Germinal center (tissue), 1 donor: Measurements from ENCODE around the gene BRD1.

Source experiments
- DNase-seq: peaks from one replicate; pipeline ENCODE4 v3.0.0; 2012; ENCODE audit warnings: mixed read lengths, low spot score

BRD1 gene

GRCh38 chr22:49827853-49828598, at the start of gene BRD1:
TSS of gene BRD1 (minus strand) at chr22:49827873. CDS start at chr22:49824317, 3,556 bp downstream.
- DNase-seq, result peak; percentile 57

DNA sequence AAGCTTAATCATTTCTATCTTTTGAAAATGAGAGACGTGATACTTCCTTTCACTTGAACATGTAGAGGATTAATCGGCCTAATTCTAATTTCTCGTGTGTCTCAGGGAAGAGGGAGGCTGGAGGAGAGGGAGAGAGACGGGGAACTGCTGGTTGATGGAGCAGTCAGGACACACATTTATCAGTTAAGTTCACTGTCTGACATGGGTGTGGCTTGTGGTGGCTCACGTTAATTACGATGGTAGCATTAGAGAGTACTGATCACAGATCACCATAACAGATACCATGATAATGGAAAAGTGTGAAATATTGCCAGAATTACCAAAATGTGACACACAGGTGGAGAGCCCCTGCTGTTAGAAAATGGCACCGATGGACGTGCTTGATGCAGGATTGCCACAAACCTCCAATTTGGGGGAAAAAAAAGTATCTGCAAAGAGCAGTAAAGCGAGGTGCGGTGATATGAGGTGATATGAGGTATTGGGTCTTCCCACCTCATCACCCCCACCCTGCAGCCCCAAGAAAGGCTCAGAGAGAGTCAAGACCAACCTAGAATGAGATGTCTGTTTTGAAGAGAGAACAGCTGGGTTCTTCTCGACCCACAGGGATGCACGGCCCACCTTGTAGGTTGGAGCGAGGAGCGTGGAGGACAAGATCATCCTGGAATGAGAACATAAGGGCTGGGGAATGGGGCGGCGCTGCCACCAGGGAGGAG, 45.7 kb upstream of the BRD1 start:
- no peak for DNase-seq

- DNase-seq, result no peak
Measured at GRCh38 chr22:49872347-49872746, 44.7 kb upstream of the BRD1 start.

GRCh38 chr22:49871482-49871881, 43.8 kb upstream of the BRD1 start:
- no peak for DNase-seq

DNA sequence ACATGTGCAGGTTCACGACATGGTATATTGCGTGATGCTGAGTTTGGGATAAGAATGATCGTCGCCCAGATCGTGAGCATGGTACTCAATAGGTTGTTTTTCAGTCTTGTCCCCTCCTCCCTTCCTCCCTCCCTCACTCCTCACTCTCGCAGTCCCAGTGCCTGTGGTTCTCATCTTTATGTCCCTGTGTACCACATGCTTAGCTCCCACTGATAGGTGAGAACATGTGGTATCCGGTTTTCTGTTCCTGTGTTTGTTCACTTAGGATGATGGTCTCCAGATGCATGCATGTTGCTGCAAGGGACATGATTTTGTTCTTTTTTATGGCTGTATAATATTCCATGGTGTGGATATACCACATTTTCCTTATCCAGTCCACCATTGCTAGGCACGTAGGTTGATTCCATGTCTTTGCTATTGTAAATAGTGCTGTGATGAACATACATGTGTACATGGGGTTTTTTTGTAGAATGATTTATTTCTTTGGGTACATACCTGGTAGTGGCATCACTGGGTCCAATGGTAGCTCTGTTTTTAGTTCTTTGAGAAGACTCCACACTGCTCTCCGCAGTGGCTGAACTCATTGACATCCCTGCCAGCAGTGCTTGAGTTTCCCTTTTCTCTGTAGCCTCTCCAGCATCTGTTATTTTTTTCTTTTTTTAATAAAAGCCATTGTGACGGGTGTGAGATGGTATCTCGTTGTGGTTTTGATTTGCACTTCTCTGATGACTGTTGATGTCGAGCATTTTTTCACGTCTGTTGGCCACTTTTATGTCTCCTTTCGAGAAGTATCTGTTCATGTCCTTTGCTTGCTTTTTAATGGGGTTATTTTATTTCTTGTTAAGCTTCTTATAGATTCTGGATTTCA, 42.4 kb upstream of the BRD1 start:
- DNase-seq, result no peak

- DNase-seq, result no peak
Measured at GRCh38 chr22:49869086-49869830, 41.6 kb upstream of the BRD1 start.

DNA sequence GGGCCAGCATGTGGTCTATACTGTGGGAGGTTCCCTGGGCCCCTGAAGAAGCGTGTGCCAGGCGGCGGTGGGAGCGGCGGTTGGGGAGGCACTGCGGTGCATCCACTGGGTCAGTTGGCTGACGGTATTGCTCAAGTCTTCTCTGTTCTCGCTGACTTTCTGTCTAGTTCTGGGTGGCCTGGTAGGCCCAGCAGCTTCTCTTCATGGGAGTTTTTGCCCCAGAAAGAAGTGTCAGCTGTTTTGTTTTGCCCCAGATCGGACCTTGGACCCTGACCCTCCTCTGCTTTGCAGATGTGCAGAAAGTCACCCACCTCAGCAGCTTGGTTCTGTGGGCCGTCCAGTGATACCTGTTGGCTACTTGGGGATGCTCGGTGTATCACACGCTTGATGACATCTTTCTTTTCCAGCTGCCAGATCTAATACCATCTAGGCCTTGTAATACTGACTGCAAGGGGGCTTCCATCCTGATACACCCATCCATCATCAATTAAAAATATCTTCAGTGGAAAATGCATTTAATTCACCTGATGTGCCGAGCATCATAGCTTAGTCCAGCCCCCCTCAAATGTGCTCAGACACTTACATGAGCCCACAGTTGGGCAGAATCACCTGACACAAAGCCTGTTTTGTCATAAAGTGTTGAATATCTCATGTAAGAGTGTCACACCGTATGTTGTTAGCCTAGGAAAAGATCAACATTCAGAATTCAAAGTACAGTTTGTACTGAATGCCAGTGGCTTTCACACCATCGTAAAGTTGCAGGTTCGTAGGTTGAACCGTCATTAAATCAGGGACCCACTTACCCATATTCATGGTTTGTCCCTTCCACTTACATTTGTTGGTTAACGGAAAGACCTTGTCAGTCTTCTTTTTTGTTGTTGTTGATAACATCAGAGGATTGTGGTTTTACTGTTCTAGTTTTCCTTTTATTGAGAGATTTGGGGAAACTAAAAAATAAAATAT, 39.9 kb upstream of the BRD1 start:
- DNase-seq, result no peak

DNA sequence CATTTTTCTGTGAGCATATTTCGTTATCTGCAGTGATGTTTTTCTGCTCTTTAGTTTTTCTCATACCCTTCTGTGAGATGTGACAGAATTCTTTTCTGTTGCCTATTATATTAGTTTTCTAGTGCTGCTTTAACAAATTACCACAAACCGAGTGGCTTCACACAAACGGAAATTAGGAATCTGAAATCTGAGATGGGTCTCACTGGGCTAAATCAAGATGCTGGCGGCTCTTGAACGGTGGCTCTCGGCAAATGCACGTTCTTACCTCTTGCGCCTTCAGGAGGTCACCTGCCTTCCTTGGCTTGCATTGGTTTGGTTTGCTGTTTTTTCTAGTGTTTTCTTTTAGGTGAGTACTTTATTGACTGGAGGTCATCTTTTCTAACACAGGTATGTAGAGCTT, 39.0 kb upstream of the BRD1 start:
- DNase-seq, result no peak

DNA sequence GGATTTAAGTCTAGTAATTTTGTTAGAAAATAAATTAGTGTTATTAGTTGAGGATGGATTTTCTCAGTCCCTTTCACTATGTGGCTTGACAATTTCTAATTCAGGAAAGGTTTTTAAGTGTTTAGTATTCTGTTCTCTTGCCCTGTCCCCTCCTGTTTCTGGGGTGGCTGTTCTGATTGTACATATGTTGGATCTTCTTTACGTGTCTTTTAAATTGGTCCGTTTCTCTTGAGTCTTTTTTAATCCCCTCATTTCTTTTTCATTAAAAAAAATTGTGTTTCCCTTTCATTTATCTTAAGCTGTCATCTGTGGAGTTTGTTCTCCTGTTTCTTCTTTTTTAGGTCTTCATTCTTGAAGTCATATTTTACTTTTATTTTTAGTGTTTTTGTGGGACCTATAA, 38.5 kb upstream of the BRD1 start:
- DNase-seq, result no peak

DNA sequence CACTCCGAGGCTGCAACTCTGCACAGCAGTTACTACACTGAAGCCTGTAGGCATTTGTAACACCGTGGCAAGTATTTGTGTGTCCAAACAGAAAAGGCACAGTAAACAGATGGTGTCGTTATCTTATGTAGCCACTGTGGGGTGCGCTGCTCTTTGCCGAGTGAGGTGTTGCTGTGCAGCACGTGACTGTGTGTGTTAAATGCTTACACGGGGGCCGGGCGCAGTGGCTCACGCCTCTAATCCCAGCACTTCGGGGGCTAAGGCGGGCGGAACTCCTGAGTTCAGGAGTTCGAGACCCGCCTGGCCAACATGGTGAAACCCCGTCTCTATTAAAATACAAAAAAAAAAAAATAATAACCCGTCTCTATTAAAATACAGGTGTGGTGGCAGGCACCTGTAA, 37.5 kb upstream of the BRD1 start:
- DNase-seq, result no peak

DNA sequence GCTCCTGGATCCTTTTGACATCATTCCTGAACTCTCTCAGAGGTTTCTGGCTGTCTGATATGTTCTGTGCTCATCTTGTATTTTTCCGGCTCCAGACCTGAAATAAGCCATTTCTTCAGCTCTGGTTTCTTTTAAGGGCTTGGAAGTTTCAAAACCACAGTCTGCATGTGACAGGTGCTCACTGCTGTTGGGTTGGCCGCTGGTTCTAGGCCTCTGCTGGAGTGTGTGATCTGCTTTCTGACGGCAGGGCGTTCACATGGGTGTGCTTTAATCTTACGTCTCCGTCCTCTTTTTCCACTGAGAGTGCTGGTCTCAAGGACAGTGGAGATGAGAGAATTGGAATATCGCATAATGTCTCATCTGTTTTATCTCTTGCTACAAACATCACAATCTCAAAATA, 36.3 kb upstream of the BRD1 start:
- DNase-seq, result no peak

GRCh38 chr22:49862496-49862776, 34.8 kb upstream of the BRD1 start:
- DNase-seq, result no peak

DNA sequence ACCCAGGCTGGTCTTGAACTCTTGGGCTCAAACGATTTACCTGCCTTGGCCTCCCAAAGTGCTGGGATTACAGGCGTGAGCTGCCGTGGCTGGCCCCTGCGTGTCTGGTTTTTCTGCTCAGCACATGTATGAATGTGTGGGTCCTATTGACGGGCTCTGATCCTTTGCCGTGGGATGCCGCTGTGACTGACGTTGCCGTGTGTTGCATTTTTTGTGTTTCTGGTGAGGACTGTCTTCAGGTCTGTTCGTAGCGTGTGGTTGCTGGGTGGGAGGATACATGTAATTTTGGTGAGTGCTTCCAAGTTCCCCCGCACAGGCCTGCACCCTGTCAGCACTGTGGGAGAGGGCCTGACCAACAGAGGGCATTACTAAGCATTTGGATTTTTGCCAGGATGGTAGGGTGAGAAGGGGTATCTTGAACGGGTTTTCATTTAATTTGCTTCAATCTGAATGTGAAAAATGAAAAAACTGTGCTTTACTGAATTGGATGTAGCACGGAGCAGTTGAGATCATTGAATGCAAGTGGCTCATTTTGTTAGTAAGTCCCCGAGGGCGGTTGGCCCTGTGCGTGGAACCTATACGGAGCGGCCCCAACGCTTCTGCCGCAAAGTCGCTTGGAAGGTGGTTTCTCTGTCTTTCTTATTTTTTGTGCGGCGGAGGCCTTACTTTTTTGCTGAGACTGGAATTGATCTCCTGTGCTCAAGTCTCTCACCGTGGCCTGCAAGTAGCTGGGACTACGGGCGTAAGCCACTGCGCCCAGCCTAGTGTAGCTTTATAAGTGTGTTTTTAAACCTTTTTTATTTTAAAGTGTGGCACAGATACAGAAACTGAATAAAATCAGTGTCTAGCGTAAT, 34.2 kb upstream of the BRD1 start:
- DNase-seq, result no peak

- DNase-seq, result no peak
Measured at GRCh38 chr22:49858827-49859226, 31.2 kb upstream of the BRD1 start.

DNA sequence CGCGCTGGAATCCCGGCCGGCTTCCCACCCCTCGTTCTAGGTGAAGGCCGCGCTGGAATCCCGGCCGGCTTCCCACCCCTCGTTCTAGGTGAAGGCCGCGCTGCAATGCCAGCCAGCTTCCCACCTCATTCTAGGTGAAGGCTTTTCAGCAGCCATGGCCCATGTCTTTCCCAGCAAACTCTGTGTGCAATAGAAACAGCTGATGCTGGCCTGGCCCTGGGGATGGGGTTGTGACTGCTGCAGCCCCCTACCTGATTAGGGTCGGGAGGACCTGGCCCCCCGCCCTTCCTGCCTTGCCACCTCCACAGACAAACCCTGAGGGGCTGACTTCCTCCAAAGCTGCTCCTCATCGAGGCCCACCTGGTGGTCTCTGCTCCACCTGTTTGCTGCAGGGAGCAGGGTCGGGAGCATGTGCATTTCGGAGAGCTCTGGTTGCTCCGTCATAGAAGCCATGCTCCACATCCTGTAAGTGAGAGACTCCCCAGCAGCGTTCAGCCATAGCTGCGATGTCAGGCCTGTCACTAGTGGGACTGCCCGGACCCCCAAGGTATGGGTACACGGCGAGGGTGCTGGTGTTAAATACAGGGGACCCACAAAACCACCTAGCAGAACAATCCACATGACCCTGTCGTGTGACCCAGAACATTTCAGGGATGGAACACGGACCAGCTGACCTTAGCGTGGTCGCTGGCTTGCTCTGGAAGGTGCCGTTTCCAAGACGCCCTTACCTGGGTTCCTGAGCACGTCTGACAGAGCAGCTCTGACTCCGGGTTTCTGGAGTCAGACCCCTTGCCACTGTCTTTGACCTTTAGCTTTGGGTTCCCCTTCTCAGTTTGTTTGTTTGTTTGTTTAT, 29.3 kb upstream of the BRD1 start:
- DNase-seq, result no peak

DNA sequence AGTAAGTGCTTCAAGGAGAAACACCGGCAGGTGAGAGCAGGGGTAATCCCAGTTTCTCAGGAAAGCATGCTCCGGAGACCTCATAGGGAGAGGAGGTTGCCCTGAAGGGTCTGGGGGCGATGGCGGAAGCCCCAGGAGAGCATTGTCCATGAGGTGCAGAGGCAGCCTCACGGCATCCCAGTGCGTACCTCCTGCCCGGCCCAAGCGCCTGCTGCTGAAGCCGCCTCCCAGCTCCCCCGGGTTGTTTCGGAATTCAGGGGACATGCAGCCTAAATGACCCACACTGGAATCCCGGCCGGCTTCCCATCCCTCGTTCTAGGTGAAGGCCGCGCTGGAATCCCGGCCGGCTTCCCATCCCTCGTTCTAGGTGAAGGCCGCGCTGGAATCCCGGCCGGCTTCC, 28.7 kb upstream of the BRD1 start:
- DNase-seq, result no peak

DNA sequence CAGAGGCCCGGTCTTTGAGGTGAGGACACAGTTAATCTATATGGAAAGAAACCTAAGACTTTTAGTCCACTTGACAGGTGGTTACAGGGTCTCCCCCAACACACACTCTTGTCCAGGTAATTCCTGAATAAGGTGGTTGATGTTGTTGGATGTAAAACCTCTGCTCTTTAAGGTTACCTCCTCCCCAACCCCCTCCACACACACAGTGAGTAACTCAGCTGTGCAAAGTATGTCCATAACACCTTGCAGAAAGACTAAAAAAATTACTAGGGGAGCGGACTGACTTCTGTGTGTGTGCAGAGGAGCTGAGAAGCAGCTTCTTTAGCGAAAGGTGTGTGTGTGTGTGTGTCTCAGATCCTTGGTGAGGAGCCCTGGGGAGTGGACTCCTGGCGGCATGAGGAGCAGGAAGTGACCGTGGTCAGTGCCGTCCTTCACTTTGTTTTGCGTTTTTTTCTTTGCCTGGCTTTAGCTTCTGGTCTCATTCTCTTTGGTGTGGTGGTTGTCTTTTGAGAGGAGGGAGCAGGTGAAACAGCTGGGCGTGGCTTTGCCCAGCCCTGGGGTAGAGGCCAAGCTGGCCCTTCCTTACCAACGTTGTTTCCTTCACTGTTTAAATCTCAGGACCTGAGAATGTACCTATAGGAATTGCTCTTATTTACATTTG, 27.7 kb upstream of the BRD1 start:
- no peak for DNase-seq

GRCh38 chr22:49853981-49854831, 26.5 kb upstream of the BRD1 start:
- DNase-seq, result peak; percentile 35
